SU-DHL-6 (cell line): ENCODE measurements around the gene SULT1C3.

Experiments
- EZH2phosphoT487 ChIP-seq: fragments of 200-600 bp; sonication (generic), shearing (Covaris generic); conservative IDR thresholded peaks from 2 replicates; pipeline ENCODE4 v1.6.1; 2018; ENCODE audit warnings: mild to moderate bottlenecking, antibody characterized with exemption, low read length, moderate library complexity, mixed read lengths
- TF ChIP-seq, protein P1 (sequence below): fragments of 200-600 bp; sonication (generic); IDR thresholded peaks from one replicate; pipeline ENCODE4 v1.5.1; 2017; ENCODE audit warnings: antibody characterized with exemption, mild to moderate bottlenecking, low read length, moderate library complexity; ENCODE audit not compliant: insufficient read depth, poor library complexity, severe bottlenecking

DNA sequence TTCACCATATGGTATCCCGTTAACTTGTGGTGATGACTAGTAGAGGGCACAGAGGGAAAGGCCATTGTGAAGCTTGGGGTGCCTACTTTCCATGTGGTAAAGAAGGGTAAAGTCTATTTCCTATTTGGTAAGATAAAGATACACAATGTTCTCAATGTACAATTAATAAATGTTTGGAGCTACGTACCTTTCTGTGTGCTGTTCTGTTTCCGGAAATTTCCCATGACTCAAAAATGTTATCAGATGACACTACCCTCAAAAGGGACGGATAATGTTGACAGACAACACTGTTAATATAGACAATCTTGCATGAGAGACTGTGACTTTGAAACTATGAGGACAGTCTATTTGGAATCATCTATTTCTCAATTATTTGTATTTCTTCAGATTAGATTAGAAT, 4.2 kb upstream of the SULT1C3 start:
- TF ChIP-seq, protein P1, sequence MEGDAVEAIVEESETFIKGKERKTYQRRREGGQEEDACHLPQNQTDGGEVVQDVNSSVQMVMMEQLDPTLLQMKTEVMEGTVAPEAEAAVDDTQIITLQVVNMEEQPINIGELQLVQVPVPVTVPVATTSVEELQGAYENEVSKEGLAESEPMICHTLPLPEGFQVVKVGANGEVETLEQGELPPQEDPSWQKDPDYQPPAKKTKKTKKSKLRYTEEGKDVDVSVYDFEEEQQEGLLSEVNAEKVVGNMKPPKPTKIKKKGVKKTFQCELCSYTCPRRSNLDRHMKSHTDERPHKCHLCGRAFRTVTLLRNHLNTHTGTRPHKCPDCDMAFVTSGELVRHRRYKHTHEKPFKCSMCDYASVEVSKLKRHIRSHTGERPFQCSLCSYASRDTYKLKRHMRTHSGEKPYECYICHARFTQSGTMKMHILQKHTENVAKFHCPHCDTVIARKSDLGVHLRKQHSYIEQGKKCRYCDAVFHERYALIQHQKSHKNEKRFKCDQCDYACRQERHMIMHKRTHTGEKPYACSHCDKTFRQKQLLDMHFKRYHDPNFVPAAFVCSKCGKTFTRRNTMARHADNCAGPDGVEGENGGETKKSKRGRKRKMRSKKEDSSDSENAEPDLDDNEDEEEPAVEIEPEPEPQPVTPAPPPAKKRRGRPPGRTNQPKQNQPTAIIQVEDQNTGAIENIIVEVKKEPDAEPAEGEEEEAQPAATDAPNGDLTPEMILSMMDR, result no peak
- no peak for TF ChIP-seq EZH2phosphoT487
